Fibroblast of skin of abdomen (primary cell): Measurements from ENCODE around the gene MMP11.

Experiments used
- DNase-seq: peaks from one replicate; pipeline ENCODE4 v3.0.0-alpha.2; 2013

MMP11 gene

GRCh38 chr22:23760056-23760455 is 12.6 kb upstream of the MMP11 start:
- DNase-seq, result no peak

- peak; percentile 69 for DNase-seq
Measured at GRCh38 chr22:23762842-23763578, 9.6 kb upstream of the MMP11 start, which contains the start of gene C22orf15. Gene C22orf15, plus strand, starts transcription at chr22:23762990. Its CDS starts 317 bp downstream, at chr22:23763307.

- DNase-seq, result no peak
Measured at GRCh38 chr22:23763579-23763945, 9.1 kb upstream of the MMP11 start.

GRCh38 chr22:23763954-23764353 is 8.7 kb upstream of the MMP11 start:
- DNase-seq, result no peak

- DNase-seq, result no peak
Measured at GRCh38 chr22:23764899-23765881, 7.5 kb upstream of the MMP11 start.

GRCh38 chr22:23767303-23767672 is 5.4 kb upstream of the MMP11 start:
- DNase-seq, result no peak

GRCh38 chr22:23767673-23768548 is 4.7 kb upstream of the MMP11 start, which contains the start of gene CHCHD10:
Gene CHCHD10, minus strand, starts transcription at chr22:23767972. Its CDS starts 98 bp downstream, at chr22:23767874.
- peak; percentile 65 for DNase-seq

- DNase-seq, result no peak
Measured at GRCh38 chr22:23769321-23769965, 3.2 kb upstream of the MMP11 start.

- no peak for DNase-seq
Measured at GRCh38 chr22:23772315-23772648, 367 bp upstream of the MMP11 start.

GRCh38 chr22:23773483-23774113 is 949 bp downstream of the MMP11 start:
- no peak for DNase-seq

- DNase-seq, result no peak
Measured at GRCh38 chr22:23774114-23774921, 1.7 kb downstream of the MMP11 start.

GRCh38 chr22:23774922-23775436 is 2.3 kb downstream of the MMP11 start:
- DNase-seq, result peak; percentile 29

GRCh38 chr22:23775779-23776375 is 3.2 kb downstream of the MMP11 start:
- DNase-seq, result no peak

- no peak for DNase-seq
Measured at GRCh38 chr22:23777776-23778576, 5.3 kb downstream of the MMP11 start.

GRCh38 chr22:23778577-23778900 is 5.9 kb downstream of the MMP11 start:
- no peak for DNase-seq

- no peak for DNase-seq
Measured at GRCh38 chr22:23779083-23779482, 6.4 kb downstream of the MMP11 start.

- no peak for DNase-seq
Measured at GRCh38 chr22:23779731-23780130, 7.1 kb downstream of the MMP11 start.

GRCh38 chr22:23780146-23780748 is 7.6 kb downstream of the MMP11 start:
- DNase-seq, result no peak

GRCh38 chr22:23781065-23781464 is 8.4 kb downstream of the MMP11 start:
- DNase-seq, result no peak
